GM18520 (cell line): Measurements from ENCODE around the gene LDB3.
"Not testable (repeated sequence)": the region's sequence is repeated elsewhere in the genome, so short reads cannot be mapped to it uniquely, and the experiment has no call there.

Source experiments
- ATAC-seq: cut with Tn5 transposase; IDR thresholded peaks from one replicate; pipeline ENCODE4 v1.9.1; 2021; ENCODE audit not compliant: unreplicated experiment

LDB3 gene, protein sequence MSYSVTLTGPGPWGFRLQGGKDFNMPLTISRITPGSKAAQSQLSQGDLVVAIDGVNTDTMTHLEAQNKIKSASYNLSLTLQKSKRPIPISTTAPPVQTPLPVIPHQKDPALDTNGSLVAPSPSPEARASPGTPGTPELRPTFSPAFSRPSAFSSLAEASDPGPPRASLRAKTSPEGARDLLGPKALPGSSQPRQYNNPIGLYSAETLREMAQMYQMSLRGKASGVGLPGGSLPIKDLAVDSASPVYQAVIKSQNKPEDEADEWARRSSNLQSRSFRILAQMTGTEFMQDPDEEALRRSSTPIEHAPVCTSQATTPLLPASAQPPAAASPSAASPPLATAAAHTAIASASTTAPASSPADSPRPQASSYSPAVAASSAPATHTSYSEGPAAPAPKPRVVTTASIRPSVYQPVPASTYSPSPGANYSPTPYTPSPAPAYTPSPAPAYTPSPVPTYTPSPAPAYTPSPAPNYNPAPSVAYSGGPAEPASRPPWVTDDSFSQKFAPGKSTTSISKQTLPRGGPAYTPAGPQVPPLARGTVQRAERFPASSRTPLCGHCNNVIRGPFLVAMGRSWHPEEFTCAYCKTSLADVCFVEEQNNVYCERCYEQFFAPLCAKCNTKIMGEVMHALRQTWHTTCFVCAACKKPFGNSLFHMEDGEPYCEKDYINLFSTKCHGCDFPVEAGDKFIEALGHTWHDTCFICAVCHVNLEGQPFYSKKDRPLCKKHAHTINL

DNA sequence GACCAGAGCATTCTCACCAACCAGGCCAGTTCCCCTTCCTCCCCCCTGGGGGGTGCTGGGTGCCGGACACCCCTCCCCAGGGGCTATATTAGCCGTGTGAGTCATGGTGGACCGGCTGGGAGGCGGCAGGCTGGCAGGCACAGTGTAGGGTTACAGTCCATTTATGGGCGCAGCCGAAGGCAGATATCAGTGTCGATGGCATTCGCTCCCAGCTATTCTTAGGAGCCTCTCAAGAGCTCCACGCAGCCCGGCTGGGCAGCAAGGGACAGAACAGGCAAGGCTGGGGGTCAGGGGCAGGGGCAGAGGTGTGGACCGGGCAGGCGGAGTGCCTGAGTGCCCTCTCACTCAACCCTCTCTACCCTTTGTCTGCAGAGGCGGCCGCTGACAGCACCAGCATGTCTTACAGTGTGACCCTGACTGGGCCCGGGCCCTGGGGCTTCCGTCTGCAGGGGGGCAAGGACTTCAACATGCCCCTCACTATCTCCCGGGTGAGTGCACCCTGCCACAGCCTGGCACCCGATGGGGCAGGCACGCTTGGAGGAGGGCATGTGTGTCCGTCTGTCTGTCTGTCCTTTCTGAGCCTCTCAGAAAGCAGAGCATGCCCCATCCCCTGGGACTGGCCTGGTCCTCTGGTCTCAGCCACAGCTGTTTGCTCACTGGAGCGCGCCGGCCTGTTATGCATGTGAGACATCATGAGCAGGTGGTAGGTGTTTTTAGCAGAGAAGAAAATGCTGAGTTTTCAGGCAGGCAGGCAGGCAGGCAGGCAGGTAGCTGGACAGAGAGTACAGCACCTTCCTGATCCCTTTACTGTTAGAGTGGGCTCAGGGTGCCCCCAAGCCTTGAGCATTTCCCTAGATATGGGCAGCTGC, at the start of gene LDB3:
Gene LDB3, plus strand, starts transcription at position 215 of the 869 bp plus-strand sequence. Its CDS starts 181 bp downstream, at position 396.
- no peak for ATAC-seq

DNA sequence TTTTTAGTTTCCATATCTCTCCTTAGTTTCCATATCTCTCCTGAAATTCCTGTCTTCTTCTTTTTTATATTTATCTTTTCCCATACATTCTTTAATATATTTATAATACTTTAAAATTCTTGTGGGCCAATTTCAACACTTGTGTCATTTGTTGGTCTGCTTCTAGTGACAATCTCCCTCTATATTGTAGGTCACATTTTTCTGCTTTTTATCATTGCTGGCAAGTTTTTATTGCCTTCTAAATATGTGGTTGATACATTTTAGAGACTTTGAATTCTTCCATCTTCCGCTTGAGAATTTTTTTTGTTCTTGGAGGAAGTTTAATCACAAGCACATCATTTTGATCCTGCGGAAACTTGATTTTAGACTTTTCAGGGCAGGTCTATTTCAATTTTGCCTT, 40.0 kb upstream of the LDB3 start:
- ATAC-seq, result no peak

DNA sequence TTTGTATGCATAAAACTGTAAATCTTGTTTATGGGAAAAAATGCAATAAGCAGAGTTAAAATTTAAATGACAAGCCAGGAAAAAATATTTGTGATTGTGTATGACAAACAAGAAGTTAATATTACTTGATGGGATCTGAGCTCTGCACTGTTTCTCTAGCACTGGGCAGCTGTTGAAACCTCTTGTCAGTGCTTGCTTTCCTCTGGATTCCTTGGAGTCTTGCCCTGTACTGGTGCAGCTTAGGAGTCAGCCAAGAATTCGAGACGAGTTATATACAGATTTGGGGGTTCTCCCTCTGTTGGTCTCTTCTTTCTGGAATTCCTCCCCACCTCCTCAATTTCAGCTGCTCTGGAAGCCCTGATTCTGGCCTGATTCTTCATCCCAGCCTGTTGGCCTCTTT, 38.2 kb upstream of the LDB3 start:
- ATAC-seq, result no peak

DNA sequence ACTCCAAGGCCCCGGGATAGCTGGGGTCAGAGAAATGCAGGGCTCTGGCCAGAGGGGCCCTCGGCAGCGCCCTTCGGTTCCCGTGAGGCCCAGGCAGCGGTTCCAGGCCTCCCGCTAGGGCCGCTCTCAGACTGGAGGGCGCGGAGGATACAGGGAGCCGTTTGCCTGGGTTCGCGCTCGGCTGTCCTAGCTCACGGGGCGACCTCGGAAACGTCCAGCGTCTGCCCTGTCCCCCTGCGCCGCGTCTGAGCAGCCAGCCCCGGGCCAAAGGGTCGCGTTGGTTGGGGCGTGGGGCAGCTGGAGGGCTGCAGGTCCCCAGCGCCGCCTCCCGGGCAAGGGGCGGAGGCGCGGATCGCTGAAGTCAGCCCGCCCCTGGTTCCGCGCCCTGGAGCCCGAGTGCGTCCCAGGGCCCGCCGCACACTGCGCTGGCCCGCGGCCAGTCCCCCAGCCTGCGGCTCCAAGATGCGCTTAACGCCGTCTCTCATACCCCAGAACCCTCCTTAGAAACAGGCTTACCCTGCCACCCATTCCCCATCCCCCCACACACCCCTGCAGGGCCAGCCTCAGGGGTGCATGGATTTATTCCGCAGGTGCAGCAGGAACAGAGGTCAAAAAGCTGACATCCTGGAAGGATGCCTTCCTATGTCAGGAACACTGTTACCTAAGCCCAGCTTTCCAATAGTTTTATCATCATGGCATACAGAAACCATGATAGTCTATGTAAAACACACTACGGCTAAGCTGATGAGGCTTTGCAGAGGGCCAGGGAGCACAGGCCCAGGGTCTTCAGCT, 36.1 kb upstream of the LDB3 start:
- ATAC-seq, result no peak

DNA sequence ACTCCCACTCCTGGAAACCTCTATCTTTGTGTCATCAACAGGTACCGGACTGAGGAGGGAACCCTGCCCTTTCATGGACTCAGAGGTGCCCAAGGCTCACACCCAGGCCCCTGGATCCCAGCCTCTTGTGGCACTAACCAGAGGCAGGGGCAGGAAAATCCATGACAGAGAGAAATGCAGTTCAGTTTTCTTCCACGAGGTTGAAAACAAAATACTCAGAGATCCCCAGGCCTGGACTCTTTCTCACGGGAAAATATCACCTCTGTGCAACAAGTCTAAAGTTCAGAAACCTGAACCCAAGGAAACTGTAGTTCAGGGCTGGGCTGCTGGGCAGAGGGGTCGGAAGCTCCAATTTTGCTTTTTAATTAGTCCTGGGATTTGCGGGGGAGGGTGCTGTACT, 35.4 kb upstream of the LDB3 start:
- ATAC-seq, result no peak

DNA sequence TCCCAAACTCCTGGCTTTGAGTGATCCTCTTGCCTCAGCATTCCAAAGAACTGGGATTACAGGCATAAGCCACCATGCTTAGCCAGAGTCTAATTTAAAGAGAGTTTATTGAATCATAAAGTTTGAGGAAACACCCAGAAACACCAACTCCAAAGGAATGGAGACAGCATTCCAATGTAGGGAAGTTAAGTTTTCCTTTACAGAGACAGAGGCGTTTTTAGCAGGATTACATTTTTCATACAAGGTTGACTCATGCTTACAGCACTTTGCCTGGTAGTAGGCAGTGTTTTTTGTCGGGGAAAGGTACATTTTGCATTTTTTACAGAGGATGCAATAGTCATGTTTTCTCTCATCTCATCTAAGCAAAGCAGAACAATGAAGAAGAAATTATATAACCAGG, 32.9 kb upstream of the LDB3 start:
- ATAC-seq, result no peak

DNA sequence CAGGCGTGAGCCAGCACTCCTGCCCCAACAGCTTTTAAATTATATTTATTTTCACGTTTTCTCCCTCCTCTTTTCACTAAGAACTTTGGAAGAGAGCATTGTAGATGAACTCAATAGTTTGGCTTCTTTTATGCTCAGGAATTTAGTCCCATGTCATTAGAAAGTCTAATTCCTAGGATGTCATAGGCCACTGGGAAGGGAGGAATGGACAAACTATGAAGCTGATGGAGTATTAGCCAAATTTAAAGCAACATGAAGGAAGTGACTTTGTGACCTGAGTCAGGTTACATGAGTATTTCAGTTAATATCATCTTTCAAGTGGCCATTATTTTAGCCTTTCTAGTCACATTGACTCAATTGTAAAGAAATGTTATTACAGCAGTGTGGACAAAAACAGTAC, 32.0 kb upstream of the LDB3 start:
- ATAC-seq, result no peak

DNA sequence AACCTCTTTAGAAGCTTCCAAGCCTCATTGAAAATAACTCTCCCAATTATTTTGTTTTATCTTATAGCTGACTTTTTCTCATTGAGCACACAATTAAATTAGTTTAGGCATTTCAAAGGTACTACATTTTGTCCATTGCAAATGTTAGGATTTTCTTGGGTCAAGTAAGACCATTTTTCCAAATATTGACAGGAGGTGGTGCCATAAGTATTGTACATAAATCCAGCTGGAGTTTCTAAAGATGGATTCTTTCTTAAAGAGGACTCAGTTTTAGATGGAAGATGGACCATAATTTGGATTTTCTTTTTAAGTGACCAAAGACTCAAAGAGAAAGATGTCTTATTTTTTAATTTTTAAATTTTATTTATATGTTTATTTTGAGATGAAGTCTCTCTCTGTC, 26.3 kb upstream of the LDB3 start:
- no peak for ATAC-seq

DNA sequence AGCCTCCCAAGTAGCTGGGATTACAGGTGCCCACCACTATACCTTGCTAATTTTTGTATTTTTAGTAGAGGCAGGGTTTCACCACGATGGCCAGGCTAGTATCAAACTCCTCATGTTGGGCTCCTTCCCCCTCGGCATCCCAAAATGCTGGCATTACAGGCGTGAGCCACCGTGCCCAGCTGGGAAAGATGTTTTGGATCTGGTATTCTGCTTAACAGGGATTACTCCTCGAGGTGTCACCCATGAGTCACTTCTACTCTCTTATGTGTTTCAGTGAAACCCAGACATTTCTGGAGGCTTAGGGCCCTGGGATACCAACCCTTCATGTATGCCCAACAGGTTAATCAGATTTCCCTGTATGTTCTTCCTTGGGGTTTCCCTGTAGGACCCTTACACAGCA, 25.8 kb upstream of the LDB3 start:
- peak; percentile 3 for ATAC-seq

DNA sequence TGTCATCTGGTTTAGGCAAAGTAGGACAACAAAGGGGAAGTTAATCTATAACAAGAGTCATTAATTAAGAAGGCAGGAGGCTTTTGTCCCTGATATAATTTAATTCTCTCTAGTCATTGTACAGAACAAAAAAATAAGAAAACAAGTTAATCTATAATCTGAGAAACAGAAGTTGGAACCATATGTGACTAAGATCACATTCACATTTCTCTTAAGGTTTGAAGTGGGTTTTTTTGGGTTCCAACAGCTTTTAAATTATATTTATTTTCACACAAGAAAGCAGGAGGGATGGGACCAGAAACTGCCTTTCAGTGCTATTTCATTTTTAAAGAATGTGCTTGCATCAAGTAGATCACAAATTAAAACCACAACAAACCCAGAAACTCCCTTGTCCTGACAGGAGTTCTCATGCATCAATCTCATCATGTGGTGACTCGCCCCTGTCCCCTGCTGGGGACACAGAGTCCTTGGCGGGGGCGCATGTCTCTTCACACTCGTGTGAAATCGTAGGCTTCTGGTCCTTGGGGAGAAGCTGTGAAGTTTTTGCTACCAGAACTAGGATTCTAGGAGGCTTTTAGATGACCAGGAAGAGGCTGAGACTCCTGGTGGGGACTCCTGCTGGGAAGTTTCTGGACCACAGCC, 24.0 kb upstream of the LDB3 start:
- no peak for ATAC-seq

DNA sequence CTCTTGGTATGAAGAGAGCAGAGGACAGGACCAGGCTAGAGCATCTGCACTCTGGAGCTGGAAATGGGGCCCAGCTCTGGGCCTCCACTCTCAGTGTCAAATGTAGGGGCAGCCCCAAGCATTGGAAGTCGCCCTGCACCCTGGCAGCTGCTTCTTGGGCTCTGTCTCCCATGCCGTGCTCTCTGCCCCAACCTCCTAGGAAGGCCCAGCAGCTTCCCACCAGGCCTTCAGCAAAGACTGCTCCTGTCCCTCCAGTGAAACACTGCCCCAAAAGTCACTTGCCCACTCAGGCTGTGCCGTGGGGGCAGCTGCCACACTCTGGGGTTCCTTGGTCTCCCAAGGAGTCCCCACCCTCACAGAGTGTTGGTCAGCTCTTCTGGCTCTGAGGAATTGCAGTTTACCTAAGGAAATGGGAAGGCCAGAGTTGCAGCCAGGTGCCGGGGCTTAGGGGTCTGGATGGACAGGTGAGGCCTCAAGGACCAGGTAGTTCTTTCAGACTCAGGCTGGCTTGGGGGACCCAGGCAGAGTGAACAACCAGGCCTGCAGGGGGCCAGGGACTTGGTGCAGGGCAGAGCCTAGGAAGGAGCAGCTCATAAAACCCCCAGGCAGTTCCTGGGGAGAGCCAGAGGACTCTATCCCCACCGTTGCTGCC, 23.4 kb upstream of the LDB3 start:
- ATAC-seq, result no peak

DNA sequence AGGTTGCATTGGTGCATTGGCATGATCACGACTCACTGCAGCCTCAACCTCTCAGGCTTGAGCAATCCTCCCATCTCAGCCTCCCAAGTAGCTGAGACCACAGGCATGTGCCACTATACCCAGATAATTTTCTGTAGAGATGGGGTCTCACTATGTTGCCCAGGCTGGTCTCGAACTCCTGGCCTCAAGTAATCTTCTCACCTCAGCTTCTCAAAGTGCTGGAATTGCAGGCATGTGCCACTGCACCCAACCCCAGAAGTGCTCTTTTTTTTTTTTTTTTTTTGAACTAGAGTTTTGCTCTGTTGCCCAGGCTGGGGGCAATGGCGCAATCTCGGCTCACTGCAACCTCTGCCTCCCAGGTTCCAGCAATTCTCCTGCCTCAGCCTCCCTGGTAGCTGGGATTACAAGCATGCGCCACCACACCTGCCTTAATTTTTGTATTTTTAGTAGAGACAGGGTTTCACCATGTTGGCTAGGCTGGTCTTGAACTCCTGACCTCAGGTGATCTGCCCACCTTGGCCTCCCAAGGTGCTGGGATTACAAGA, 22.6 kb upstream of the LDB3 start:
- not testable (repeated sequence) for ATAC-seq

DNA sequence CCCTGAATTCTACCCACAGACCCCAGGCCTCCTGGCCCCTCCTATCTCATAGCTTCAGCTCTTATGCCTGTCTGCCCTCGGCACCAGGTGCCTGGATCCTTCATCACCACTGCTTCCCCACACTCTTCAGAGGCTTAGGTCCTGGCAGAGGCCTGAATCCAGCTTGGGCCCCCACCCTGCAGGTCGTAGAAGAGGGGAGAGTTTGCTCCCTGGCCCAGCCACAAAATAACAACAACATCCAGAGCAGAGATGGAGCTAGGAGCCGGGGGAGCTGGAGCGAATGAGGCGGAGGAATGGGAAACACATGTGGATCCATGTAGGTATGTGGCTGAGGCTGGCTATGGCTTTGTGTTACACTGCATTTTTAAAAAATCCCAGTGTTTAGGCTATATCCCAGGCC, 21.8 kb upstream of the LDB3 start:
- ATAC-seq, result no peak

DNA sequence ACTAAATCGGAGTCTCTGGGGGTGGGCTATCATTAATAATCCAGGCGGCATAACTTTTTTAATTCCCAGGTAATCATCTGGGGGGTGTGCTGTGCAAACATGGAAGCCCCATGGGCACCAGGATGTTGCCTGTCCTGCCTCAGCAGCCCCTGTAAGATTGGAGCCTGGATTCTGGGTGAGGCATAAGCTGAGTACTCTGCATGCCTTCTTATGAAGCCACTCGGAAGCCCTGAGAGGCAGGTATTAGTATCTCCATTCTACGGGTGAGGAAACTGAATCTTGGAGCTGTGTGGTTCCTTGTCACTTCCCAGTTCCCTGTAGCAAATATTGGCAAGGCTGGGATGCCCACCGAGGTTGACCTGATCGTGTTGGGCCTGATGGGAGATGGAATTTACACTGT, 21.4 kb upstream of the LDB3 start:
- ATAC-seq, result no peak

DNA sequence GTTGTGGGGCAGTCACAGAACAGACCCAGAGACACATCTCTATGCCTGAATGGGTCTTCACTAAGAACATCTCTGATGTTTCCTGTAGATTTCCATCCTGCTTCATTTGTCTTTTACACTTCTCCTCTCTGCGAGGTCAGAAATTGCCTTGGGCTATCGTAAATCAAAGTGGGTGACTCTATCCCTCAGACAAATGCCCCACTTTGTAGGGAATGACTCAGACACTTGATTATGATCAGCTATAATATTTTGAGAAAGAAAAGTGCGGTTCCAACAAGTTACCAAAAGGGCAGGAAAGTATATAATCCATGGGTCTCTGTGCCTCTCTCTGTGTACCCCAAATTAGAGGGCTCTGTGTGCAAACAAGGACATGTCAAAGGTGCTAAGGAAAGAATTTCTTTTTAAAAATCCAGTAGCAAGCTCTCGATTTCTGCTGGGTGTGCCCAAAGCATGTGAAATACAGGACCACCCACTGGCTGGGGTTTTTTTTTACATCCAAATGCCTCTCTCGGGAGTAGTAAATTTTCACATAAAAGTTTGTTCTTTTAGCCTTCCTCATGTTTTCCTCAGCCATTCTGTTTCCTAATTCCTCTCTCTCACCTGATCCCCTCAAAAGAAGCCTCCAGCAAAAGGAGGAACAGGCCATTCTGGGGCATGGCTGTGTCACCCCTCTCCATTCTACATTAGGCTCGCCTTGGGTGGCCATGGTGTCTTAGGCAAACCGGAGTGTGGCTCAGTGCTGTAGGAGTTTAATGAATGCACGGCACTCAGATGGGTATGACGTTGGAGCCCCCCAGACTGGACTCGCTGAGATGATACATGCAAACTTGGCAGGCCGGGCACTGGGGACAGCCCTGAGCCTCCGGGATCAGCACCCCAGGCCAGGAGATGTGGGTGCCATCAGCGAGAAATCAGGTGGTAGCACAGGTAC, 20.3 kb upstream of the LDB3 start:
- no peak for ATAC-seq

DNA sequence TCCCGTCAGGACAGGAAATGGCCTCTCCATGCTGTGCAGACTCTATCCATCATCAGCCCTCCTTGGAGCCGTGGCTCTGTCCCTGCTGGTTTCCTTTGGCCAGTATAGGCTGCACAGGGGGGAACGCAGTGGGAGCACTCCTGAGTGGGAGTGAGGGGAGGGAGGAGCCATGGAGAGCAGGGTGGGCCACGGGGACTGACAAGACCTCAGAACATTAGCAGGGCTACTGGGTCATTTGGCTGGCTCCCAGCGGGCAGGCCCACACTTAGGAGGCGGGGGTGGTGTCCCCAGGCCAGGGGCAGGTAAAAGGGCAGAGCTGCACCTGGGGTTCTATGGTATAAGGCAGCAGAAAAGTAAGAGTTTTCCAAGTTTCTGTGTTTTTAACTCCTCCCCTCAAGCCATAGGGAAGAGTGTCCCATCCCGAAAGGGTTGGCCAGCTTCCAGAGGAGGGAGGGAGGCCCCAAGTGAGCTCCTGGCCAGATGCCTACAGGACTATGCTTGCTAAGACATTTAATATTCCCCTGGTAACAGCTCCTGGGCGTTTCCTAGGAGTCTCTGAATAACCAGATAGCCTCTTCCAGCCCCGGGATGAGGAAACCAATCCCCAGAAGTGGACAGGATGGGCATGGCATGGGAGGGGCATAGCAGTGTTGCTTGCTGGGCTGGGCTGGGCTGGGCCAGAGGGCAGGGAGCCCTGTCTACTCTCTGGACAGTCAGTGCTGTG, 19.4 kb upstream of the LDB3 start:
- ATAC-seq, result no peak

DNA sequence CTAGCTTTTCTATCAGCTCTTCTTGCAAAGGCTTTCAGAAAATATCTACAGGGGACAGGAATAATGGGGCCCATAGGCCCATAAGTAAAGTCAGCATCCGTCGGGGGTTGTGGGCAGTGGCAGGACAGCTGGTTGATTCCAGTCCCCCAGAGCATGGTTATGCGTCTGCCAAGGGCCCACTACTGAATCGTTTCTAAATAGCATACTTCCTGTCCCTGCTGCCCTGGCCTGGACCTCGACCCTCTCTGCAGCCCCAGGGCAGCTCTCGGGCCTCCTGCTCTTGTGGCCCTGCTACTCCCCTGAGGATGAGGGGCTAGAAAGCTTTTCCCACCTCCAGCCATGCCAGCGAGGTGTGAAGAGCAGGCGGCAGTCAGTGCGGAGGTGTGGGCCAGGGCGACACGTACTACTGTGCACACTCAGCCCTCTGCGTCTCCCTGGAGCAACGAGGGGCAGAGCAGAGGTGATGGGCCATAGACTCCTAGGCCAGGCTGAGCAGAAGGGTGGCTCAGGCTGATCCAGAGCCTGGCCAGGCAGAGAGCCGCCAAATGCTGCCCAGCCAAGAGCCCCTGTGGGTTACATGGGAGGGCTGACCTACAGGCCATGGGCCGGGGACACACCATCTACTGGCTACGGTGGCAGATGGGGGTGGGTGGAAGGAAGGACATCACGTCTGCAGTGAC, 18.7 kb upstream of the LDB3 start:
- no peak for ATAC-seq
